Sigmoid colon (tissue), 4 donors: ENCODE measurements around the gene CTBP2.
A peak's percentile ranks its signal among the peaks of the same experiment; 100 is the strongest.

Experiments used
- EP300 ChIP-seq, 4 donors: sonication (generic); formaldehyde crosslinking; IDR thresholded peaks; one replicate each; pipeline ENCODE4 v1.6.1; 2017; ENCODE audit warnings: antibody characterized with exemption in 4 of 4
- POLR2A ChIP-seq, 2 donors: fragments of 450-650 bp; IDR thresholded peaks; one replicate each; pipeline ENCODE4 v1.6.1; 2016; ENCODE audit warnings: antibody characterized with exemption in 2 of 2, mild to moderate bottlenecking in 2 of 2, moderate library complexity in 2 of 2
- POLR2AphosphoS5 ChIP-seq, 4 donors: sonication (generic); formaldehyde crosslinking; IDR thresholded peaks; one replicate each; pipeline ENCODE4 v1.6.1; 2017; ENCODE audit warnings: antibody characterized with exemption in 4 of 4
- TF ChIP-seq, protein P1 (sequence below), 4 experiments: fragments of 450-650 bp in 3 of 4; fragments of 200-600 bp in 1 of 4; IDR thresholded peaks; one replicate each; pipeline ENCODE4 v1.5.1; 2016 to 2019; ENCODE audit warnings: antibody characterized with exemption in 4 of 4, mild to moderate bottlenecking in 3 of 4, moderate library complexity in 2 of 4

DNA sequence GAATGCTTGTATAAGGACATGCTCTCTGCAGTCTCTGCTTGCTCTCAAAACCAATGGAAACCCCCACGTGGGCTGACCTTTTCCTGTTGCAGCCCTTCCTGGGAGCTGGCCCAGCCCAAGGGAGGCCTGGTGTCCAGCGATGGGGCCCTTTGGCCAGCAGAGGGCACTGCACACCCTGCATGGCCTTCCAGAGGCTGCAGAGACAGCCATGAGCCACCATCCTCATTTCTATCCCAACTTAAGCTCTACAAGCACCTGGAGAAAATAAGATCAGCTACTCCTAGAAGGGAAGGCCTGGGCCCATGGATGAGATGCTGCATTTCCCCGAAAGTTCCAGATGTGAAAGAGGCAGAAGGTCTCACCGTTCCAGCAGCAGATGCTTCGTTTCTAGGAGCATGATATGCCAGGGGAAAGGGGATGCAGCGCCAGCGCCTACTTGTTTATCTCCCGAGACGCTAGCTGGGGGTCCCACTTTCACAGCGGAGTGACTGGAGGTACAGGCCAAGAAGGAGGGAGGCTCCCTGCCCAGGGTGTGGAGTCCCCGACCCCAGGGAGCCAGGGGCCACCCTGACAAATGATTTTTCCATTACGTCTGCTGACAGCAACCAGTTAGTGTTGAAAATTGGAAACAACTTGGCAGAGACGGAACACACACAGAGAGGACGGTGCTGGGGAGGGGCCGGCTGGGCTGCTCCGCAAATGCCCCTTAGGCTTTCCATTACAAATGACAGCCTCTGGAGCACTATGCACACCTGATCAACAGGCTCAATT lies 112.1 kb downstream of the CTBP2 start:
- TF ChIP-seq, protein P1, sequence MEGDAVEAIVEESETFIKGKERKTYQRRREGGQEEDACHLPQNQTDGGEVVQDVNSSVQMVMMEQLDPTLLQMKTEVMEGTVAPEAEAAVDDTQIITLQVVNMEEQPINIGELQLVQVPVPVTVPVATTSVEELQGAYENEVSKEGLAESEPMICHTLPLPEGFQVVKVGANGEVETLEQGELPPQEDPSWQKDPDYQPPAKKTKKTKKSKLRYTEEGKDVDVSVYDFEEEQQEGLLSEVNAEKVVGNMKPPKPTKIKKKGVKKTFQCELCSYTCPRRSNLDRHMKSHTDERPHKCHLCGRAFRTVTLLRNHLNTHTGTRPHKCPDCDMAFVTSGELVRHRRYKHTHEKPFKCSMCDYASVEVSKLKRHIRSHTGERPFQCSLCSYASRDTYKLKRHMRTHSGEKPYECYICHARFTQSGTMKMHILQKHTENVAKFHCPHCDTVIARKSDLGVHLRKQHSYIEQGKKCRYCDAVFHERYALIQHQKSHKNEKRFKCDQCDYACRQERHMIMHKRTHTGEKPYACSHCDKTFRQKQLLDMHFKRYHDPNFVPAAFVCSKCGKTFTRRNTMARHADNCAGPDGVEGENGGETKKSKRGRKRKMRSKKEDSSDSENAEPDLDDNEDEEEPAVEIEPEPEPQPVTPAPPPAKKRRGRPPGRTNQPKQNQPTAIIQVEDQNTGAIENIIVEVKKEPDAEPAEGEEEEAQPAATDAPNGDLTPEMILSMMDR (IDR thresholded peaks at IDR 0.05), result peak; percentile 86 to 98 (median 94)
- TF ChIP-seq POLR2AphosphoS5 (IDR thresholded peaks at IDR 0.05) (peak in 1 of 4 donors; percentile 21), POLR2A (IDR thresholded peaks at IDR 0.05) (no peak), EP300 (IDR thresholded peaks at IDR 0.05) (no peak)
